PFSK-1 (cell line): ENCODE data around the gene FBXO8.

Experiments used
- FOXP2 ChIP-seq: optimal IDR thresholded peaks from 2 replicates; pipeline ENCODE3; 2011; ENCODE audit warnings: borderline replicate concordance, control low read depth, inconsistent platforms; ENCODE audit not compliant: insufficient read depth; ENCODE audit errors: extremely low read length, extremely low read depth
- POLR2AphosphoS5 ChIP-seq: IDR thresholded peaks from 2 replicates; pipeline ENCODE4 v1.6.1; 2012; ENCODE audit warnings: low read depth, mild to moderate bottlenecking, control low read depth, low read length, moderate library complexity
- SIN3A ChIP-seq: IDR thresholded peaks from 2 replicates; pipeline ENCODE4 v1.6.1; 2012; ENCODE audit warnings: mild to moderate bottlenecking, low read length, moderate library complexity, borderline replicate concordance; ENCODE audit not compliant: insufficient read depth
- TAF1 ChIP-seq: IDR thresholded peaks from 2 replicates; pipeline ENCODE4 v1.6.1; 2012; ENCODE audit warnings: low read length, control low read depth, borderline replicate concordance; ENCODE audit not compliant: insufficient read depth
- TF ChIP-seq, protein P1 (sequence below), 2 experiments: IDR thresholded peaks; 2 replicates each; pipeline versions ENCODE4 v1.6.1 to v1.8.0; 2011 to 2012; ENCODE audit warnings: low read depth in 2 of 2, low read length in 2 of 2, control low read depth in 1 of 2, inconsistent platforms in 1 of 2, mild to moderate bottlenecking in 1 of 2, moderate library complexity in 1 of 2; ENCODE audit not compliant: insufficient read depth in 1 of 2

Gene FBXO8

GRCh38 chr4:174277433-174277832, 6.0 kb downstream of the FBXO8 start:
- no peak for TF ChIP-seq POLR2AphosphoS5
- no peak for TF ChIP-seq SIN3A
- TF ChIP-seq, protein P1, sequence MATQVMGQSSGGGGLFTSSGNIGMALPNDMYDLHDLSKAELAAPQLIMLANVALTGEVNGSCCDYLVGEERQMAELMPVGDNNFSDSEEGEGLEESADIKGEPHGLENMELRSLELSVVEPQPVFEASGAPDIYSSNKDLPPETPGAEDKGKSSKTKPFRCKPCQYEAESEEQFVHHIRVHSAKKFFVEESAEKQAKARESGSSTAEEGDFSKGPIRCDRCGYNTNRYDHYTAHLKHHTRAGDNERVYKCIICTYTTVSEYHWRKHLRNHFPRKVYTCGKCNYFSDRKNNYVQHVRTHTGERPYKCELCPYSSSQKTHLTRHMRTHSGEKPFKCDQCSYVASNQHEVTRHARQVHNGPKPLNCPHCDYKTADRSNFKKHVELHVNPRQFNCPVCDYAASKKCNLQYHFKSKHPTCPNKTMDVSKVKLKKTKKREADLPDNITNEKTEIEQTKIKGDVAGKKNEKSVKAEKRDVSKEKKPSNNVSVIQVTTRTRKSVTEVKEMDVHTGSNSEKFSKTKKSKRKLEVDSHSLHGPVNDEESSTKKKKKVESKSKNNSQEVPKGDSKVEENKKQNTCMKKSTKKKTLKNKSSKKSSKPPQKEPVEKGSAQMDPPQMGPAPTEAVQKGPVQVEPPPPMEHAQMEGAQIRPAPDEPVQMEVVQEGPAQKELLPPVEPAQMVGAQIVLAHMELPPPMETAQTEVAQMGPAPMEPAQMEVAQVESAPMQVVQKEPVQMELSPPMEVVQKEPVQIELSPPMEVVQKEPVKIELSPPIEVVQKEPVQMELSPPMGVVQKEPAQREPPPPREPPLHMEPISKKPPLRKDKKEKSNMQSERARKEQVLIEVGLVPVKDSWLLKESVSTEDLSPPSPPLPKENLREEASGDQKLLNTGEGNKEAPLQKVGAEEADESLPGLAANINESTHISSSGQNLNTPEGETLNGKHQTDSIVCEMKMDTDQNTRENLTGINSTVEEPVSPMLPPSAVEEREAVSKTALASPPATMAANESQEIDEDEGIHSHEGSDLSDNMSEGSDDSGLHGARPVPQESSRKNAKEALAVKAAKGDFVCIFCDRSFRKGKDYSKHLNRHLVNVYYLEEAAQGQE (IDR thresholded peaks at IDR 0.05; ENCODE audit: insufficient read depth in 1 of 2, low read depth in 2 of 2, low read length in 2 of 2) = no peak
- no peak for TF ChIP-seq TAF1
- TF ChIP-seq FOXP2 = no peak

- no peak for TF ChIP-seq POLR2AphosphoS5
These were observed 8.4 kb downstream of the FBXO8 start for GRCh38 chr4:174275101-174275500.

GRCh38 chr4:174274436-174274835, 9.0 kb downstream of the FBXO8 start:
- TF ChIP-seq SIN3A = no peak
- no peak for TF ChIP-seq POLR2AphosphoS5
- TF ChIP-seq FOXP2 = no peak
- TF ChIP-seq, protein P1 (IDR thresholded peaks at IDR 0.05; ENCODE audit: insufficient read depth in 1 of 2, low read depth in 2 of 2, low read length in 2 of 2) = no peak
- TF ChIP-seq TAF1 = no peak

GRCh38 chr4:174273930-174274329, 9.5 kb downstream of the FBXO8 start:
- TF ChIP-seq TAF1 (no peak), FOXP2 (no peak), SIN3A (no peak), POLR2AphosphoS5 (no peak)
- TF ChIP-seq, protein P1 (IDR thresholded peaks at IDR 0.05; ENCODE audit: insufficient read depth in 1 of 2, low read depth in 2 of 2, low read length in 2 of 2) = no peak

DNA sequence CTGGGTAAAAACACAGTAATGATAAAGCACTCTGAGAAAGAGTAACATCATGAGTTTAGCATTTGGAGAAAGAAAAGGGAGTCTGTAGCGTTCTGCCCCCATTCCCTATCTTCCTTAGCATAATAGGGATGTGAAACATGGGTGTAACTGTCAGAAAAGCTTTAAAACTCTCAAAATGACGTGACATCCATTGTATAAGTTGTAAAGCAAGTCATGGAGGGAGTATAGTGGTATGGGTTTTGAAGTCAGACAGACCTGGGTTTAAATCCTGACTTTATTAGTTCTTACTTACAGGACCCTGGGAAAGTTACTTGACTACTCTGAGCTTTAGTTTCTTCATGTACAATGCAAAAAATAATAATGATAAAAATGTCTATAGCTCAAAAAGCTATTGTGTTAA, 17.1 kb downstream of the FBXO8 start:
- TF ChIP-seq SIN3A (no peak), FOXP2 (no peak), TAF1 (no peak), POLR2AphosphoS5 (no peak)
- TF ChIP-seq, protein P1 (IDR thresholded peaks at IDR 0.05; ENCODE audit: insufficient read depth in 1 of 2, low read depth in 2 of 2, low read length in 2 of 2) = no peak

- TF ChIP-seq POLR2AphosphoS5 (no peak), TAF1 (no peak), SIN3A (no peak), FOXP2 (no peak)
- TF ChIP-seq, protein P1 (IDR thresholded peaks at IDR 0.05; ENCODE audit: insufficient read depth in 1 of 2, low read depth in 2 of 2, low read length in 2 of 2) = no peak
These were observed 17.6 kb downstream of the FBXO8 start for GRCh38 chr4:174265916-174266315.
